Measurements from ENCODE around the gene EZH2.

EZH2 gene

GRCh38 chr7:148761499-148762278, 122.4 kb downstream of the EZH2 start:
- no peak for DNase-seq (ENCODE audit: low read depth)

Data from stimulated activated CD8-positive, alpha-beta memory T cell treated with anti-CD3 and anti-CD28 coated beads, Interleukin-7, amount 100 ng/mL, for 24 hours (primary cell).